ENCODE data around the gene OSBPL6.

DNA sequence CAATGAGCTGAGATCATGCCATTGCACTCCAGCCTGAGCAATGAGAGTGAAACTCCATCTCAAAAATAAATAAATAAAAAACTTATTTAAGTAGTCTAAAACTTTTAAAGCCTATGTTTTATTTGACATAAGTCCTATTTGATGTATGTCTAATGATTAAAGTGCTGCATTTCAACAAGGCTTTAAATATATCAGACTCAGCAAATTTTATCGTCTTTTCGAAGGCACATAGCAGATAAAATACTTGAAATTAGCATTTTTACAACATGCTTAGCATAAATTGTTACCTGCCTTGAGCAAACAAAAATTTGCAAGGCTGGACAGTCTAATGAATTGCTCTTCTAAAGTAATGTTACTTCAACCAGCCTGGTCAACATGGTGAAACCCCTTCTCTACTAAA, 170.8 kb downstream of the OSBPL6 start:
- TF ChIP-seq, protein P1, sequence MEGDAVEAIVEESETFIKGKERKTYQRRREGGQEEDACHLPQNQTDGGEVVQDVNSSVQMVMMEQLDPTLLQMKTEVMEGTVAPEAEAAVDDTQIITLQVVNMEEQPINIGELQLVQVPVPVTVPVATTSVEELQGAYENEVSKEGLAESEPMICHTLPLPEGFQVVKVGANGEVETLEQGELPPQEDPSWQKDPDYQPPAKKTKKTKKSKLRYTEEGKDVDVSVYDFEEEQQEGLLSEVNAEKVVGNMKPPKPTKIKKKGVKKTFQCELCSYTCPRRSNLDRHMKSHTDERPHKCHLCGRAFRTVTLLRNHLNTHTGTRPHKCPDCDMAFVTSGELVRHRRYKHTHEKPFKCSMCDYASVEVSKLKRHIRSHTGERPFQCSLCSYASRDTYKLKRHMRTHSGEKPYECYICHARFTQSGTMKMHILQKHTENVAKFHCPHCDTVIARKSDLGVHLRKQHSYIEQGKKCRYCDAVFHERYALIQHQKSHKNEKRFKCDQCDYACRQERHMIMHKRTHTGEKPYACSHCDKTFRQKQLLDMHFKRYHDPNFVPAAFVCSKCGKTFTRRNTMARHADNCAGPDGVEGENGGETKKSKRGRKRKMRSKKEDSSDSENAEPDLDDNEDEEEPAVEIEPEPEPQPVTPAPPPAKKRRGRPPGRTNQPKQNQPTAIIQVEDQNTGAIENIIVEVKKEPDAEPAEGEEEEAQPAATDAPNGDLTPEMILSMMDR (conservative IDR thresholded peaks at IDR 0.05; ENCODE audit: low read length): no peak
- TF ChIP-seq EZH2phosphoT487 (IDR thresholded peaks at IDR 0.05; ENCODE audit: borderline replicate concordance): no peak
